Stomach (tissue), 4 donors: ENCODE data around the gene LINGO4.

Experiments
- EP300 ChIP-seq: sonication (generic); formaldehyde crosslinking; IDR thresholded peaks from one replicate; pipeline ENCODE4 v1.6.1; 2017; ENCODE audit warnings: antibody characterized with exemption
- POLR2A ChIP-seq, 4 donors: fragments of 450-650 bp; IDR thresholded peaks; one replicate each; pipeline ENCODE4 v1.6.1; 2016; ENCODE audit warnings: antibody characterized with exemption in 4 of 4, control low read depth in 2 of 4, mild to moderate bottlenecking in 1 of 4, moderate library complexity in 1 of 4
- POLR2AphosphoS5 ChIP-seq, 3 donors: sonication (generic); formaldehyde crosslinking; IDR thresholded peaks; one replicate each; pipeline ENCODE4 v1.6.1; 2016; ENCODE audit warnings: antibody characterized with exemption in 3 of 3
- TF ChIP-seq, protein P1 (sequence below), 7 experiments: fragments of 450-650 bp in 4 of 7; fragments of 200-600 bp in 3 of 7; sonication (generic) in 3 of 7; IDR thresholded peaks; one replicate each; pipeline ENCODE4 v1.5.1; 2016 to 2019; ENCODE audit warnings: antibody characterized with exemption in 7 of 7, control low read depth in 2 of 7, mild to moderate bottlenecking in 1 of 7

DNA sequence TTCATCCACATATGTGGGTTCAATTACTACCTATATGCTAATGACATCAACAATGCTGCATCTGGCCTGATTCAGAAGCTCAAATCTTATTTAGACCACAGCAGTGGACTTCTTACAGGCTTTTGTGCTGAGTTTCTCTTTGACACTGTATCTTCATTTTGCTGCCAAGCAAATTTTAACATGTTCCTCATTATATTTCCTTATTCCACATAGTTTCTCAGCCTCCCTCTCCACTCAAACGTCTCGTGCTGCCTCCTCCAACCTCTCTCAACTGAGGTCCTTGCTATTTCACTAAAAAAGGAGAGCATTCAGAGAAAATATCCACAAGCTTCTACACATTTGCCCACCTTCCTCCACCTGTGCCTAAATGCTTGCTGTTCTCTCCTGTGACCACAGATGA is 21.4 kb downstream of the LINGO4 start:
- TF ChIP-seq POLR2AphosphoS5 (IDR thresholded peaks at IDR 0.05) (no peak), EP300 (no peak), POLR2A (IDR thresholded peaks at IDR 0.05) (no peak)
- TF ChIP-seq, protein P1, sequence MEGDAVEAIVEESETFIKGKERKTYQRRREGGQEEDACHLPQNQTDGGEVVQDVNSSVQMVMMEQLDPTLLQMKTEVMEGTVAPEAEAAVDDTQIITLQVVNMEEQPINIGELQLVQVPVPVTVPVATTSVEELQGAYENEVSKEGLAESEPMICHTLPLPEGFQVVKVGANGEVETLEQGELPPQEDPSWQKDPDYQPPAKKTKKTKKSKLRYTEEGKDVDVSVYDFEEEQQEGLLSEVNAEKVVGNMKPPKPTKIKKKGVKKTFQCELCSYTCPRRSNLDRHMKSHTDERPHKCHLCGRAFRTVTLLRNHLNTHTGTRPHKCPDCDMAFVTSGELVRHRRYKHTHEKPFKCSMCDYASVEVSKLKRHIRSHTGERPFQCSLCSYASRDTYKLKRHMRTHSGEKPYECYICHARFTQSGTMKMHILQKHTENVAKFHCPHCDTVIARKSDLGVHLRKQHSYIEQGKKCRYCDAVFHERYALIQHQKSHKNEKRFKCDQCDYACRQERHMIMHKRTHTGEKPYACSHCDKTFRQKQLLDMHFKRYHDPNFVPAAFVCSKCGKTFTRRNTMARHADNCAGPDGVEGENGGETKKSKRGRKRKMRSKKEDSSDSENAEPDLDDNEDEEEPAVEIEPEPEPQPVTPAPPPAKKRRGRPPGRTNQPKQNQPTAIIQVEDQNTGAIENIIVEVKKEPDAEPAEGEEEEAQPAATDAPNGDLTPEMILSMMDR (IDR thresholded peaks at IDR 0.05): no peak
